Thymus (tissue), 14 donors: ENCODE measurements around the gene SLC41A1. TPM values are rescaled to one million over a fixed set of nuclear protein-coding genes. Genes with fewer than 3 reads are reported as not detected.
"Not testable (repeated sequence)": the region's sequence is repeated elsewhere in the genome, so short reads cannot be mapped to it uniquely, and the experiment has no call there.

Source experiments
- DNase-seq, 9 donors: peaks; one replicate each; pipeline ENCODE4 v3.0.0-alpha.2; 2013; ENCODE audit warnings: low spot score in 9 of 9, low read depth in 6 of 9, missing footprints in 1 of 9
- H3K27ac ChIP-seq, 2 donors: one replicate each; pipeline ENCODE4 v1.5.1; 2013; ENCODE audit warnings: control low read depth in 1 of 2, low read depth in 1 of 2, low read length in 1 of 2, mild to moderate bottlenecking in 1 of 2, moderate library complexity in 1 of 2
- H3K27me3 ChIP-seq, 2 donors: one replicate each; pipeline ENCODE4 v1.5.1; 2013; ENCODE audit warnings: low read length in 1 of 2; ENCODE audit not compliant: control insufficient read depth in 2 of 2, insufficient read depth in 1 of 2
- H3K36me3 ChIP-seq, 2 donors: one replicate each; pipeline ENCODE4 v1.5.1; 2013; ENCODE audit warnings: low read length in 1 of 2, mild to moderate bottlenecking in 1 of 2, moderate library complexity in 1 of 2; ENCODE audit not compliant: control insufficient read depth in 2 of 2, insufficient read depth in 2 of 2
- H3K4me1 ChIP-seq, 2 donors: one replicate each; pipeline ENCODE4 v1.5.1; 2013; ENCODE audit warnings: low read length in 2 of 2; ENCODE audit not compliant: control insufficient read depth in 2 of 2, insufficient read depth in 2 of 2
- H3K4me3 ChIP-seq, 2 donors: one replicate each; pipeline ENCODE4 v1.5.1; 2013; ENCODE audit warnings: low read length in 2 of 2, control low read depth in 1 of 2, mild to moderate bottlenecking in 1 of 2
- H3K9me3 ChIP-seq, 2 donors: one replicate each; pipeline ENCODE4 v1.5.1; 2013; ENCODE audit warnings: low read length in 1 of 2, mild to moderate bottlenecking in 1 of 2; ENCODE audit not compliant: control insufficient read depth in 2 of 2, insufficient read depth in 1 of 2
- WGBS: extraction: QIAGEN DNeasy Blood & Tissue Kit; methylation state at CpG from one replicate; pipeline ENCODE4 v1.1.7; 2013; 5-methylcytosine and 5-hydroxymethylcytosine counted together
- long read RNA-seq, 10 donors: transcript quantifications; one replicate each; lab custom pipeline, GENCODE V29; 2026
- polyA plus RNA-seq: library from polyadenylated mRNA; stranded (reverse); fragments of 200-250 nt; gene quantifications from one replicate; pipeline ENCODE4 v1.2.3, GENCODE V29; 2013
- total RNA-seq: library from RNA; stranded (reverse); fragments of 120-200 nt; gene quantifications from one replicate; pipeline ENCODE4 v1.2.4, GENCODE V29; 2013
- donor health status: healthy.

SLC41A1 gene
- total RNA-seq = 3.7 TPM
- 7.8 TPM for polyA plus RNA-seq
- long read RNA-seq, donor 1 = 0 reads
- long read RNA-seq, donor 2, full-length matches to known transcripts = 6 of 6 reads
- long read RNA-seq, donor 2, partial matches to known transcripts = 0 of 6 reads
- long read RNA-seq, donor 2, other reads (novel, unspliced or antisense) = 0 of 6 reads
- long read RNA-seq, donor 3 = 0 reads
- long read RNA-seq, donor 4 = 0 reads
- long read RNA-seq, donor 5, full-length matches to known transcripts = 2 of 2 reads
- long read RNA-seq, donor 5, partial matches to known transcripts = 0 of 2 reads
- long read RNA-seq, donor 5, other reads (novel, unspliced or antisense) = 0 of 2 reads
- long read RNA-seq, donor 6 = 0 reads
- long read RNA-seq, donor 7 = 0 reads
- long read RNA-seq, donor 8, full-length matches to known transcripts = 1 of 1 reads
- long read RNA-seq, donor 8, partial matches to known transcripts = 0 of 1 reads
- long read RNA-seq, donor 8, other reads (novel, unspliced or antisense) = 0 of 1 reads
- long read RNA-seq, donor 9 = 0 reads
- long read RNA-seq, donor 10, partial matches to known transcripts = 0 of 1 reads
- long read RNA-seq, donor 10, other reads (novel, unspliced or antisense) = 0 of 1 reads

GRCh38 chr1:205812878-205813754, at the start of gene SLC41A1:
SLC41A1 (minus strand) TSS chr1:205813198; CDS start chr1:205810441, 2,757 bp downstream.
- under 1% methylated on average over 83 of the region's 83 CpGs for WGBS
- Histone ChIP-seq H3K27me3 (peaks cover 6 to 35% of the 10 kb centered on the region in 2 donors), H3K36me3 (peaks cover 0 to 8% of the 10 kb centered on the region in 2 donors), H3K9me3 (peaks cover 0 to 7% of the 10 kb centered on the region in 2 donors), H3K4me1 (peaks cover 0 to 17% of the 10 kb centered on the region in 2 donors), H3K4me3 (peak within 1 kb of the TSS; percentile 59 to 79), H3K27ac (peak within 1 kb of the TSS; percentile 18 to 48)
- peak; percentile 68 to 95 (median 87) for DNase-seq

GRCh38 chr1:205861540-205861939, 48.5 kb upstream of the SLC41A1 start:
- Histone ChIP-seq H3K4me1 (no peaks in the 10 kb centered on the region), H3K9me3 (no peaks in the 10 kb centered on the region), H3K27me3 (no peaks in the 10 kb centered on the region), H3K27ac (no peak overlapping the region), H3K36me3 (no peaks in the 10 kb centered on the region), H3K4me3 (no peak overlapping the region)
- 100% methylated on average over 2 of the region's 2 CpGs for WGBS
- no peak for DNase-seq

- Histone ChIP-seq H3K27me3 (no peaks in the 10 kb centered on the region), H3K27ac (no peak overlapping the region), H3K36me3 (no peaks in the 10 kb centered on the region), H3K4me1 (no peaks in the 10 kb centered on the region), H3K4me3 (no peak overlapping the region), H3K9me3 (no peaks in the 10 kb centered on the region)
- WGBS = 53% methylated on average over 6 of the region's 6 CpGs
- no peak for DNase-seq
Observed at GRCh38 chr1:205858141-205858961, 45.4 kb upstream of the SLC41A1 start.

GRCh38 chr1:205857501-205857900, 44.5 kb upstream of the SLC41A1 start:
- H3K36me3 ChIP-seq, H3K4me3 ChIP-seq, DNase-seq, H3K27ac ChIP-seq, H3K9me3 ChIP-seq, H3K4me1 ChIP-seq, H3K27me3 ChIP-seq: not testable (repeated sequence)
- WGBS = 87% methylated on average over 2 of the region's 2 CpGs

GRCh38 chr1:205856433-205856832, 43.4 kb upstream of the SLC41A1 start:
- Histone ChIP-seq H3K36me3 (no peaks in the 10 kb centered on the region), H3K27ac (no peak overlapping the region), H3K27me3 (no peaks in the 10 kb centered on the region), H3K4me1 (no peaks in the 10 kb centered on the region), H3K9me3 (no peaks in the 10 kb centered on the region), H3K4me3 (no peak overlapping the region)
- DNase-seq = no peak

GRCh38 chr1:205852969-205853368, 40.0 kb upstream of the SLC41A1 start:
- no peaks in the 10 kb centered on the region for H3K9me3 ChIP-seq
- no peak overlapping the region for H3K4me3 ChIP-seq
- DNase-seq = no peak
- H3K27me3 ChIP-seq = peaks cover 0 to 10% of the 10 kb centered on the region in 2 donors
- H3K27ac ChIP-seq = no peak overlapping the region
- no peaks in the 10 kb centered on the region for H3K36me3 ChIP-seq
- H3K4me1 ChIP-seq = peaks cover 0 to 12% of the 10 kb centered on the region in 2 donors

- WGBS = 98% methylated on average over 4 of the region's 4 CpGs
- no peaks in the 10 kb centered on the region for H3K36me3 ChIP-seq
- H3K9me3 ChIP-seq = no peaks in the 10 kb centered on the region
- no peak overlapping the region for H3K27ac ChIP-seq
- DNase-seq = no peak
- peaks cover 0 to 12% of the 10 kb centered on the region in 2 donors for H3K4me1 ChIP-seq
- no peak overlapping the region for H3K4me3 ChIP-seq
- peaks cover 0 to 10% of the 10 kb centered on the region in 2 donors for H3K27me3 ChIP-seq
Observed at GRCh38 chr1:205851993-205852392, 39.0 kb upstream of the SLC41A1 start.

- Histone ChIP-seq H3K4me3 (peak within 1 kb of the TSS; percentile 44 to 47), H3K27me3 (peaks cover 0 to 10% of the 10 kb centered on the region in 2 donors), H3K9me3 (no peaks in the 10 kb centered on the region), H3K27ac (peak within 1 kb of the TSS; percentile 27 to 68), H3K4me1 (peaks cover 0 to 12% of the 10 kb centered on the region in 2 donors), H3K36me3 (no peaks in the 10 kb centered on the region)
- 46% methylated on average over 39 of the region's 39 CpGs for WGBS
- DNase-seq = peak in 8 of 9 donors; percentile 36 to 94 (median 68)
Observed at GRCh38 chr1:205849619-205850355, 36.8 kb upstream of the SLC41A1 start, which contains the start of gene PM20D1. PM20D1 (minus strand) TSS chr1:205850132; CDS start chr1:205850072, 60 bp downstream.
